Measurements from ENCODE around the gene GRM4. TPM values are rescaled to one million over a fixed set of nuclear protein-coding genes. Genes with fewer than 3 reads are reported as not detected.
"Not testable (repeated sequence)": the region's sequence is repeated elsewhere in the genome, so short reads cannot be mapped to it uniquely, and the experiment has no call there.

GRM4 gene
- total RNA-seq, 1 donor from 2014 or later = 1.2 TPM

- H2AFZ ChIP-seq (replicated peaks) = no peak overlapping the region
- H4K20me1 ChIP-seq (ENCODE audit: low read depth) = no peaks in the 10 kb centered on the region
- TF ChIP-seq EZH2 (IDR thresholded peaks at IDR 0.05) = no peak
- TF ChIP-seq CTCF (IDR thresholded peaks at IDR 0.05) = no peak
- no peak for TF ChIP-seq EZH2phosphoT487 (IDR thresholded peaks at IDR 0.05)
- no peaks in the 10 kb centered on the region for H3K79me2 ChIP-seq (ENCODE audit: low read depth)
- DNase-seq (ENCODE audit: low spot score) = no peak
- no peak overlapping the region for H3K4me3 Mint-ChIP-seq
- H3K27ac Mint-ChIP-seq = no peak overlapping the region
- no peaks in the 10 kb centered on the region for H3K9me3 ChIP-seq (ENCODE audit: low read depth)
- no peaks in the 10 kb centered on the region for H3K36me3 ChIP-seq
- no peaks in the 10 kb centered on the region for H3K4me1 Mint-ChIP-seq
- no peak overlapping the region for H3K27ac ChIP-seq
- H3K4me3 ChIP-seq = no peak overlapping the region
- H3K27me3 ChIP-seq = peaks cover under 1% of the 10 kb centered on the region
- H3K36me3 Mint-ChIP-seq = no peaks in the 10 kb centered on the region
- no peaks in the 10 kb centered on the region for H3K9me3 Mint-ChIP-seq
- no peak overlapping the region for H3K9ac ChIP-seq
- H3K27me3 Mint-ChIP-seq (ENCODE audit: insufficient read depth, low read depth) = no peaks in the 10 kb centered on the region
- no peak overlapping the region for H3K4me2 ChIP-seq
- H3F3A ChIP-seq (ENCODE audit: low read depth) = no peaks in the 10 kb centered on the region
- H3K4me1 ChIP-seq = no peaks in the 10 kb centered on the region
Observed at GRCh38 chr6:34189806-34190503, 44.1 kb upstream of the GRM4 start.

- H3K9ac ChIP-seq; DNase-seq (ENCODE audit: low spot score); H2AFZ ChIP-seq (replicated peaks); H3K4me1 Mint-ChIP-seq; H3K36me3 ChIP-seq; H3K27ac Mint-ChIP-seq; H3K79me2 ChIP-seq (ENCODE audit: low read depth); H3K9me3 Mint-ChIP-seq; H3K4me1 ChIP-seq; H3K4me3 Mint-ChIP-seq; H3K9me3 ChIP-seq (ENCODE audit: low read depth); H3F3A ChIP-seq (ENCODE audit: low read depth); H3K36me3 Mint-ChIP-seq; H3K27me3 Mint-ChIP-seq (ENCODE audit: insufficient read depth, low read depth); H3K27me3 ChIP-seq; H3K4me3 ChIP-seq; H3K4me2 ChIP-seq; H3K27ac ChIP-seq; H4K20me1 ChIP-seq (ENCODE audit: low read depth): not testable (repeated sequence)
Observed at GRCh38 chr6:34184726-34185125, 38.8 kb upstream of the GRM4 start.

- H3K27me3 Mint-ChIP-seq (ENCODE audit: insufficient read depth, low read depth) = no peaks in the 10 kb centered on the region
- H3F3A ChIP-seq (ENCODE audit: low read depth) = no peaks in the 10 kb centered on the region
- no peaks in the 10 kb centered on the region for H3K4me1 Mint-ChIP-seq
- no peaks in the 10 kb centered on the region for H3K79me2 ChIP-seq (ENCODE audit: low read depth)
- H3K4me1 ChIP-seq = no peaks in the 10 kb centered on the region
- no peaks in the 10 kb centered on the region for H3K36me3 Mint-ChIP-seq
- no peaks in the 10 kb centered on the region for H3K27me3 ChIP-seq
- H3K4me2 ChIP-seq = no peak overlapping the region
- H3K4me3 Mint-ChIP-seq = no peak overlapping the region
- H4K20me1 ChIP-seq (ENCODE audit: low read depth) = no peaks in the 10 kb centered on the region
- H3K9me3 ChIP-seq (ENCODE audit: low read depth) = no peaks in the 10 kb centered on the region
- H3K9ac ChIP-seq = no peak overlapping the region
- no peak overlapping the region for H3K4me3 ChIP-seq
- H3K27ac Mint-ChIP-seq = no peak overlapping the region
- H3K27ac ChIP-seq = no peak overlapping the region
- TF ChIP-seq CTCF (IDR thresholded peaks at IDR 0.05) (no peak), EZH2phosphoT487 (IDR thresholded peaks at IDR 0.05) (no peak), EZH2 (IDR thresholded peaks at IDR 0.05) (no peak)
- H3K9me3 Mint-ChIP-seq = peaks cover 5% of the 10 kb centered on the region
- peak overlapping the region; percentile 63 for H2AFZ ChIP-seq (replicated peaks)
- H3K36me3 ChIP-seq = no peaks in the 10 kb centered on the region
- no peak for DNase-seq (ENCODE audit: low spot score)
Observed at GRCh38 chr6:34182751-34183531, 37.1 kb upstream of the GRM4 start.

- Mint-ChIP-seq H3K36me3 (no peaks in the 10 kb centered on the region), H3K9me3 (peaks cover 5% of the 10 kb centered on the region), H3K27me3 (ENCODE audit: insufficient read depth, low read depth) (no peaks in the 10 kb centered on the region), H3K4me1 (no peaks in the 10 kb centered on the region), H3K27ac (peak overlapping the region; percentile 46), H3K4me3 (no peak overlapping the region)
- Histone ChIP-seq H3K27ac (no peak overlapping the region), H3K4me2 (no peak overlapping the region), H3K4me1 (no peaks in the 10 kb centered on the region), H2AFZ (replicated peaks) (no peak overlapping the region), H3K9me3 (ENCODE audit: low read depth) (no peaks in the 10 kb centered on the region), H4K20me1 (ENCODE audit: low read depth) (no peaks in the 10 kb centered on the region), H3K27me3 (no peaks in the 10 kb centered on the region), H3F3A (ENCODE audit: low read depth) (no peaks in the 10 kb centered on the region), H3K36me3 (no peaks in the 10 kb centered on the region), H3K9ac (no peak overlapping the region), H3K79me2 (ENCODE audit: low read depth) (no peaks in the 10 kb centered on the region), H3K4me3 (no peak overlapping the region)
- DNase-seq (ENCODE audit: low spot score) = no peak
- TF ChIP-seq EZH2 (IDR thresholded peaks at IDR 0.05) (no peak), EZH2phosphoT487 (IDR thresholded peaks at IDR 0.05) (no peak), CTCF (IDR thresholded peaks at IDR 0.05) (no peak)
Observed at GRCh38 chr6:34181908-34182307, 36.0 kb upstream of the GRM4 start.
